Measurements from ENCODE around the gene NOVA2. TPM values are rescaled to one million over a fixed set of nuclear protein-coding genes. Genes with fewer than 3 reads are reported as not detected.

NOVA2 gene
- total RNA-seq, 5 donors from 2014 or later (not counting 1 experiment from before 2014, with no cell fraction given), result 0.03 TPM; not detected in 4

DNA sequence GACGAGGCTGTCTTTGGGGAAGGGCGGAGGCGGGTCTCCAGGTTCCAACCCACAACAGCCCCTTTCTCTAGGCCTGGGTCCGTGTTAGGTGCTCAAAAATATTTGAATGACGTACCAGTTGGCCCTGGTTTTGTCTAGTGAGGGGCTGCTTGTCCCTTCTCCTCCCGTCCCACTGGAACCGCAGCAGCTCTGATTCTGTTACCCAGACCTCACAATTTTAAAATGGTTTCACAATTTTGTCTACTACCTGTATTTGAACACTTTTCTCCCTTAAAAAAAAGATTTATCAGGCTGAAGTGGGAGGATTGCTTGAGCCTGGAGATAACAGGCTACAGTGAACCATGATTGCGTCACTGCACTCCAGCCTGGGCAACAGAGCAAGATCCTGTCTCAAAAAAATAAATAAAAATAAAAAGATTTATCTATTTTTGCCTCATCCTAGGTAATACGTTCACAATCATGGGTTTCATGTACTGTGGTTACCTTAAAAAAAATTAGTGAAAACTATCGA, 86.4 kb downstream of the NOVA2 start:
- Mint-ChIP-seq H3K27me3 (no peaks in the 10 kb centered on the region), H3K4me1 (peaks cover 21 to 29% (median 22%) of the 10 kb centered on the region in 3 donors), H3K36me3 (no peaks in the 10 kb centered on the region), H3K27ac (peak overlapping the region; percentile 98), H3K9me3 (no peaks in the 10 kb centered on the region), H3K4me3 (peak overlapping the region; percentile 94 to 99 (median 95))
- WGBS (ENCODE audit: insufficient coverage), result 86% methylated on average over 1 of the region's 10 CpGs
- no peak for DNase-seq
- no peaks in the 10 kb centered on the region for H3K36me3 ChIP-seq (ENCODE audit: control insufficient read depth in 2 of 2, extremely low read depth in 1 of 2, insufficient read depth in 1 of 2, low read length in 1 of 2)
- H3K4me1 ChIP-seq (ENCODE audit: control insufficient read depth in 1 of 2, extremely low read depth in 1 of 2, insufficient read depth in 2 of 2, low read length in 2 of 2), result peaks cover 16 to 45% of the 10 kb centered on the region in 2 experiments
- H3K4me3 ChIP-seq (ENCODE audit: control insufficient read depth in 1 of 2, extremely low read depth in 1 of 2, low read length in 1 of 2), result peak overlapping the region; percentile 86
- no peak for ATAC-seq (replicated peaks in 1 of 4)
- peak overlapping the region; percentile 86 for H3K27ac ChIP-seq (ENCODE audit: low read length)
- CTCF ChIA-PET, result no interaction called here
- POLR2A ChIA-PET, result interaction anchor here in 1 of 2 donors (1.2 kb wide), 1 partner anchor 15 kb away, joined by 3 read pairs; the partner anchor contains the start of gene MYPOP
- peaks cover 0 to 5% of the 10 kb centered on the region in 2 experiments for H3K27me3 ChIP-seq (replicated peaks in 1 of 2; ENCODE audit: control insufficient read depth in 2 of 2, extremely low read depth in 1 of 2, insufficient read depth in 2 of 2, low read length in 1 of 2)
- H3K9me3 ChIP-seq, result no peaks in the 10 kb centered on the region

DNA sequence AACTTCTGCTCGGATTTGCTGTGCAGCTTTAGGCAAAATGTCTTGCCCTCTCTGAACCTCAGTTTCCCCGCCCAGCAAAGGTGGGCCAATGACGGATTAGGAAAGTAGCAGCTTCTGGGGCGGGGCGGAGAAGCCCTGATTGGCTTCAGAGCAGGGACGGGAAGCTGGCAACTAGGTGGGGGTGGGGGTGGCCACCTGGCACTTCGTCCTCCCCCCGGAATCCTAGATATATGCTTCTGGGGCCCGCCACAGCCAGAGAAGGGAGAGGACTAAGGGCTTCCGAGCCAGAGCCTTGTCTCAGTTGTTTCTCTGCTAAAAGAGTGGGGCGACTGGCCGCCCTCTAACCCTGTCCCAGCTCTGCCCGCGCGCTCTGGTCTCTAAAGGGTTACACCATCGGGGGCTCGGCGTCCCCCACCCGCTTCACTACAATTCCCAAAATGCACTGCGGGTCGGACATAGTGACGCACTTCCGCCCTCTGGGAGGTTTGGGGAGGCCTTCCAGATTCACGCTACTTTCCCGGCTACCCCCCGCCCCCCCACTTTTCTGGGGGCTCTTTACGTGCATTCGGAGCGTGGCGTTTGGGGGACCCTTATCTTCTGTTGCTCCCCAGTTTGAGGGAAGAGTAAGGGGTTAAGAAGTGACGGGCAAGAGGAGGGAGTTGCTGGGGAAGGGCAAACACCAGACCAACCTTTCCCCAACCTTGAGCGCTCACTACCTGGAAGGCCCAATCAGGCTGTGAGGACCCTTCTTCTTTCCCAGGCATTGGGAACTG, 87.1 kb downstream of the NOVA2 start:
- Mint-ChIP-seq H3K4me3 (peak overlapping the region; percentile 94 to 99 (median 95)), H3K27me3 (no peaks in the 10 kb centered on the region), H3K4me1 (peaks cover 22 to 31% (median 24%) of the 10 kb centered on the region in 3 donors), H3K27ac (peak overlapping the region; percentile 98), H3K36me3 (no peaks in the 10 kb centered on the region), H3K9me3 (no peaks in the 10 kb centered on the region)
- H3K9me3 ChIP-seq, result no peaks in the 10 kb centered on the region
- ATAC-seq (replicated peaks in 1 of 4) (peak; percentile 63 to 74 (median 67)), DNase-seq (peak; percentile 75 to 95 (median 87))
- peak overlapping the region; percentile 86 for H3K4me3 ChIP-seq (ENCODE audit: control insufficient read depth in 1 of 2, extremely low read depth in 1 of 2, low read length in 1 of 2)
- H3K36me3 ChIP-seq (ENCODE audit: control insufficient read depth in 2 of 2, extremely low read depth in 1 of 2, insufficient read depth in 1 of 2, low read length in 1 of 2), result no peaks in the 10 kb centered on the region
- peak overlapping the region; percentile 86 for H3K27ac ChIP-seq (ENCODE audit: low read length)
- H3K4me1 ChIP-seq (ENCODE audit: control insufficient read depth in 1 of 2, extremely low read depth in 1 of 2, insufficient read depth in 2 of 2, low read length in 2 of 2), result peaks cover 16 to 47% of the 10 kb centered on the region in 2 experiments
- ChIA-PET CTCF (interaction anchor here in 1 of 2 donors (0.5 to 2.2 kb wide), 4 partner anchors 16 to 117 kb away, joined by 4 to 9 read pairs (median 8); partner anchors contain the start of genes SIX5 and SYMPK), POLR2A (interaction anchor here in 1 of 2 donors (0.7 to 1.2 kb wide), 3 partner anchors 16 to 419 kb away, joined by 3 to 4 read pairs (median 3); partner anchors contain the start of genes FOSB, MYPOP and SYMPK)
- peaks cover 0 to 7% of the 10 kb centered on the region in 2 experiments for H3K27me3 ChIP-seq (replicated peaks in 1 of 2; ENCODE audit: control insufficient read depth in 2 of 2, extremely low read depth in 1 of 2, insufficient read depth in 2 of 2, low read length in 1 of 2)
- 0% methylated on average over 9 of the region's 32 CpGs for WGBS (ENCODE audit: insufficient coverage)

DNA sequence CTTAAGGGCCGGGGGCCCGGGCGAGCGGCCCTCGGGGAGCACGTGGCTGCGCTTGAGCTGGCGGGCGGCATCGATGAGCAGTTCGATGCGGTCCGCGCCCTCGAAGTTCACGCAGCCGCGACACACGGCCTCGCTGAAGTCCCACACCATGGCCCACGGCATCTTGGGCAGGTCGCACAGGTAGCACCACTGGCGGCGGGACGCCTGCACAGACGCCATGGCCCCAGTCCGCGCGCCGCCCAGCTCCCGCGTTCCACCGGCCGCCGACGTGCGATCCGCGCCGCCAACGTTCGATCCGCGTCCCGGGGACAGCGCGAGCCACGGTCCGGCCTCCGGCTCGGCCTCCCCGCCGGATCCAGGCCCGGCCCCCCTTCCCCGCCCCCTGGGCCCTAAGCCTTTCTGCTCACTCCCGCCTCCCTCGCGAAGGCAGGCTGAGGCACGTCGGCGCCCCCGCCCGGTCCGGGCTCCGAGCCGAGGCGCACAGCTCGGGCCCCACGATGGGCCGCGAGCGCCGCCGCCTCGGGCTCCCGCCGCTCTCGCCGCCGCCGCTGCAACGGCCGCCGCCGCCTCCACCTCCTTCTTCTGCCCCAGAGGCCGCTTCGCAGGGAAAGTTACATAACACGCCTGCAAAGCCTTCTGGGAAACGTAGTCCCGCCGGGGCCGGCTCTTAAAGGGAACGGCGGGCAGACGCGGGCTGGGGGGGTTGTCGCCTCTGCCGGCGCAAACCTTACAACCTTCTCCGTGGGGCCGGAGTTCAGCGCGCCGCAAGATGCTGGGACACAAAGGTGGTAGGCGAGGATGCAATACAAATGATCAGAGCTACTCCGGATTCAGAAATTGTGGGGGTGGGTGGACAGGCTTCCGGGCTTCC, 87.9 kb downstream of the NOVA2 start, which contains the start of gene IRF2BP1:
Gene IRF2BP1 (minus strand): TSS at position 586 of the 871 bp plus-strand sequence. CDS start 367 bp downstream, at position 219.
- Histone ChIP-seq H3K36me3 (ENCODE audit: control insufficient read depth in 2 of 2, extremely low read depth in 1 of 2, insufficient read depth in 1 of 2, low read length in 1 of 2) (no peaks in the 10 kb centered on the region), H3K4me1 (ENCODE audit: control insufficient read depth in 1 of 2, extremely low read depth in 1 of 2, insufficient read depth in 2 of 2, low read length in 2 of 2) (peaks cover 16 to 47% of the 10 kb centered on the region in 2 experiments), H3K27ac (ENCODE audit: low read length) (peak within 1 kb of the TSS; percentile 86), H3K27me3 (replicated peaks in 1 of 2; ENCODE audit: control insufficient read depth in 2 of 2, extremely low read depth in 1 of 2, insufficient read depth in 2 of 2, low read length in 1 of 2) (peaks cover 0 to 7% of the 10 kb centered on the region in 2 experiments), H3K4me3 (ENCODE audit: control insufficient read depth in 1 of 2, extremely low read depth in 1 of 2, low read length in 1 of 2) (peak within 1 kb of the TSS; percentile 86), H3K9me3 (no peaks in the 10 kb centered on the region)
- H3K27me3 Mint-ChIP-seq, result no peaks in the 10 kb centered on the region
- WGBS (ENCODE audit: insufficient coverage), result under 1% methylated on average over 103 of the region's 107 CpGs
- no peaks in the 10 kb centered on the region for H3K9me3 Mint-ChIP-seq
- H3K36me3 Mint-ChIP-seq, result no peaks in the 10 kb centered on the region
- H3K4me1 Mint-ChIP-seq, result peaks cover 22 to 33% (median 30%) of the 10 kb centered on the region in 3 donors
- H3K27ac Mint-ChIP-seq, result peak within 1 kb of the TSS; percentile 98
- peak within 1 kb of the TSS; percentile 94 to 99 (median 95) for H3K4me3 Mint-ChIP-seq
- ATAC-seq (replicated peaks in 1 of 4) (peak; percentile 82 to 87 (median 84)), DNase-seq (peak; percentile 78 to 94 (median 90))
- CTCF ChIA-PET, result interaction anchor here in 1 of 2 donors (0.8 to 2.2 kb wide), 3 partner anchors 17 to 117 kb away, joined by 4 to 9 read pairs (median 8); partner anchors contain the start of genes SIX5 and SYMPK
- POLR2A ChIA-PET, result interaction anchor here in 1 of 2 donors (0.7 to 1.2 kb wide), 3 partner anchors 17 to 418 kb away, joined by 3 to 4 read pairs (median 3); partner anchors contain the start of genes FOSB, MYPOP and SYMPK

DNA sequence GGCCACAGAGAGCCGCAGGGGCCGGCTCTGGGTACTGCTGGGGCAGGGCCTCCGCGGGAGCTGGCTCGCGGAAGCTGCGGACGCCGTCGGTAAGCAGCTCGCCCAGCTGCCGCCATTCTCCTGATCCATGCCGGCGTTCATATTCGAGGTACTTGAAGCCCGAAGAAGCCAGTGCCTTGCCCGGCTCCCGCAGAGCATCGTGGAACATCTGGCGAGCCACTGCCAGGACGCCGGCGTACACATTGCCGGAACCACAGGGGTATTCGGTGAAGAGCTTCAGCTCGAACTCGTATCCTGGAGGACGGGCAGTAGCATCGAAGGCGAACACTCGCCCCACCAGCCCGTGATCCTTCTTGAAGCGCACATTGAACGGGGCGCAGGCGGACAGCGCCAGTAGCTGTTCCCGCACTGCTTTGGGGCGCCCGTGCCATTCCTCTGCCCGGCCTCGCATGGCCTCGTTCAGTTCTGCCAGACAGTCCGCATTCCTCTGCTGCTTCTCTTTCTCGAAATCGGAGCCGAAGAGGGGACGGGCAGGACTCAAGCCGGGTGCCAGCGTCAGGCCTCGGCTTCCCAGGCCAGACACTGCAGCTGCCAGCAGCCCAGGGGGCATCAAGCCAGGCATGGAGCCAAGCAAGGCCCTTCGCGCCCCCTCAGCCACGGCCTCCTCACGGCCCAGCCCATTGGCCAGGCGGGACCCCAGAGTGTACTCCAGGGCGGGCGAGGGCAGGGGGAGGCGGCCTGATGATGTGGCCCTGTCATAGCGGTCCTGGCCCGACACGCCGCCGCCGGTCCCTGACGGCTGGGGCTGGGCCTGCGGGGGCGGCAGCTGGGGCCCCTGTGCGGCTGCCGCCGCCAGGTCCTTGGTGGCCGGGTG, 88.7 kb downstream of the NOVA2 start:
- H3K27ac Mint-ChIP-seq, result no peak overlapping the region
- ATAC-seq (replicated peaks in 1 of 4) (no peak), DNase-seq (peak in 2 of 35 experiments; percentile 2 to 12)
- H3K4me1 Mint-ChIP-seq, result peaks cover 22 to 33% (median 30%) of the 10 kb centered on the region in 3 donors
- CTCF ChIA-PET, result interaction anchor here (1.3 to 2.2 kb wide), 2 partner anchors 18 to 20 kb away, joined by 4 read pairs; no protein-coding TSS in a partner anchor
- WGBS (ENCODE audit: insufficient coverage), result 74% methylated on average over 72 of the region's 72 CpGs
- H3K36me3 Mint-ChIP-seq, result no peaks in the 10 kb centered on the region
- Histone ChIP-seq H3K4me1 (ENCODE audit: control insufficient read depth in 1 of 2, extremely low read depth in 1 of 2, insufficient read depth in 2 of 2, low read length in 2 of 2) (peaks cover 16 to 47% of the 10 kb centered on the region in 2 experiments), H3K9me3 (no peaks in the 10 kb centered on the region), H3K36me3 (ENCODE audit: control insufficient read depth in 2 of 2, extremely low read depth in 1 of 2, insufficient read depth in 1 of 2, low read length in 1 of 2) (no peaks in the 10 kb centered on the region), H3K27ac (ENCODE audit: low read length) (no peak overlapping the region), H3K27me3 (replicated peaks in 1 of 2; ENCODE audit: control insufficient read depth in 2 of 2, extremely low read depth in 1 of 2, insufficient read depth in 2 of 2, low read length in 1 of 2) (peaks cover 0 to 7% of the 10 kb centered on the region in 2 experiments), H3K4me3 (ENCODE audit: control insufficient read depth in 1 of 2, extremely low read depth in 1 of 2, low read length in 1 of 2) (peak overlapping the region; percentile 86)
- POLR2A ChIA-PET, result interaction anchor here in 1 of 2 donors (1.2 kb wide), 1 partner anchor 22 kb away, joined by 4 read pairs; the partner anchor contains the start of gene SYMPK
- H3K27me3 Mint-ChIP-seq, result peaks cover 3% of the 10 kb centered on the region in 2 donors
- peak overlapping the region; percentile 55 to 99 (median 62) for H3K4me3 Mint-ChIP-seq
- H3K9me3 Mint-ChIP-seq, result no peaks in the 10 kb centered on the region

DNA sequence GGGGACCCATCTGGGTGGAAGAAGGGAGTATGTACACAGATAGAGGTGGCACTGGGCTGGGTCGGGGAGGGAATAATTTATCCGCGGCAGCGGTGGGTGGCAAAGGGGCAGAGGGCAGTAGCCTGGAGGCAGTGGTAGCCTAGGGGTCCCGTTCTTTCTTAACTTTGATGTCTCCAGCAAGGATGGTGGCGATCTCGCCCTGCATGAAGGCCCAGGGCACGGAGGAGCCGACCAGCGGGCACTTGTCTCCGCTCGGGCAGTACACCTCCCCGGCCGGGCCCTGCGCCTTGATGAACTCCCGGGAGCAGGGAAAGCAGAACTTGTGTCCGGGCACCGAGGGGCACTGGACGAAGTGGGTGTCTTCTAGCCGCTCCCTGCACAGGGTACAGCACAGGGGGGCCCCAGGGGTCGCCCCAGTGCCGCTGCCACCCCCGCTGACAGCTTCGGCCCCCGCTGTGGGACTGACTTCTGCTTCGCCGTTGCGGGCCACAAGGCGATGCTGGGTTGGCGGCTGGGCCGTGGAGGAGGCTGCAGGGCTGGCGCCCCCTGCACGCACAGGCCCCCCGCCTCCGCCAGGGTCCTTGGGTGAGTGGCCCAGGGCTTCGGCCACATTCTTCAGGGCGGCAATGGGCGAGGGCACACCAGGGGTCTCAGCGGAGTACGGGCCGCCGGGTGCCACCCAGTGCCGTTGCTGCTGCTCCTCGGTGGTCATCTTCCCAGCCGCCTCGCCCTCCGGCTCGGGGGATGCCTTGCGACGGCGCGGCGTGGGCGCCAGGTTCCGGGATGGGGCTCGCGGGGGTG, 89.6 kb downstream of the NOVA2 start:
- Mint-ChIP-seq H3K4me3 (peak overlapping the region in 2 of 3 donors; percentile 71), H3K27ac (peak overlapping the region; percentile 27 to 48), H3K4me1 (peaks cover 22 to 33% (median 30%) of the 10 kb centered on the region in 3 donors), H3K27me3 (peaks cover 3% of the 10 kb centered on the region in 2 donors), H3K9me3 (no peaks in the 10 kb centered on the region), H3K36me3 (no peaks in the 10 kb centered on the region)
- H3K27ac ChIP-seq (ENCODE audit: low read length), result no peak overlapping the region
- ATAC-seq (replicated peaks in 1 of 4), result no peak
- POLR2A ChIA-PET, result no interaction called here
- no peak for DNase-seq
- no peaks in the 10 kb centered on the region for H3K36me3 ChIP-seq (ENCODE audit: control insufficient read depth in 2 of 2, extremely low read depth in 1 of 2, insufficient read depth in 1 of 2, low read length in 1 of 2)
- WGBS (ENCODE audit: insufficient coverage), result 95% methylated on average over 57 of the region's 57 CpGs
- H3K4me3 ChIP-seq (ENCODE audit: control insufficient read depth in 1 of 2, extremely low read depth in 1 of 2, low read length in 1 of 2), result peak overlapping the region in 1 of 2 donors; percentile 23
- no peaks in the 10 kb centered on the region for H3K9me3 ChIP-seq
- peaks cover 0 to 12% of the 10 kb centered on the region in 2 experiments for H3K27me3 ChIP-seq (replicated peaks in 1 of 2; ENCODE audit: control insufficient read depth in 2 of 2, extremely low read depth in 1 of 2, insufficient read depth in 2 of 2, low read length in 1 of 2)
- CTCF ChIA-PET, result interaction anchor here (0.6 to 1.3 kb wide), 2 partner anchors 19 to 906 kb away, joined by 3 to 4 read pairs; no protein-coding TSS in a partner anchor
- peaks cover 16 to 47% of the 10 kb centered on the region in 2 experiments for H3K4me1 ChIP-seq (ENCODE audit: control insufficient read depth in 1 of 2, extremely low read depth in 1 of 2, insufficient read depth in 2 of 2, low read length in 2 of 2)

Data from T-cell (primary cell).